Measurements from ENCODE around the gene EFCAB8.

The EFCAB8 gene

DNA sequence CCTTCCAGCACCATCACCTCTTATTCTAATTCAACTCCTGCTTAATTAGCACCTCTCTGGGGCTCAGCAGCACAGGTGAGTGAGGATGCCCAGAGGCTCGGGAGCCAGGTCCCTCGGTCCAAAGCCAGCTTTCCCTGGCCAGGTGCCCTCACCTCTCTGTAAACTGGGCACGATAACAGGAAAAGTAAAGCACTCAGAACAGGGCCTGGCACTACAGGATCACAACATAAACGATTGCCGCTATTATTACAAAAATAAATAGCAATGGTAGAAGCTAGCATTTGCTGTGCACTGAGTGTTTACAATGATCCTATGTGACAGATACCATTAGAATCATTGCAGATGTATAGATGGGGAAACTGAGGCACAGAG, 151.4 kb downstream of the EFCAB8 start:
- Histone ChIP-seq H3K9me3 (ENCODE audit: control insufficient read depth in 2 of 2, low read length in 2 of 2) (peaks cover 4 to 8% of the 10 kb centered on the region in 2 donors), H3K4me3 (ENCODE audit: low read length in 2 of 2) (no peak overlapping the region), H3K4me1 (ENCODE audit: control insufficient read depth, insufficient read depth, low read length) (no peaks in the 10 kb centered on the region), H3K9ac (ENCODE audit: low read length in 2 of 2) (no peak overlapping the region), H3K36me3 (ENCODE audit: control insufficient read depth in 2 of 2, insufficient read depth in 2 of 2, low read length in 2 of 2) (no peaks in the 10 kb centered on the region), H3K27me3 (ENCODE audit: control insufficient read depth in 1 of 2, insufficient read depth in 2 of 2, low read length in 2 of 2) (peaks cover 4 to 13% of the 10 kb centered on the region in 2 donors), H3K27ac (ENCODE audit: low read length) (no peak overlapping the region)

- no peak overlapping the region for H3K9ac ChIP-seq (ENCODE audit: low read length in 2 of 2)
- H3K4me3 ChIP-seq (ENCODE audit: low read length in 2 of 2): no peak overlapping the region
- no peak overlapping the region for H3K27ac ChIP-seq (ENCODE audit: low read length)
- H3K9me3 ChIP-seq (ENCODE audit: control insufficient read depth in 2 of 2, low read length in 2 of 2): peaks cover 0 to under 1% of the 10 kb centered on the region in 2 donors
- H3K4me1 ChIP-seq (ENCODE audit: control insufficient read depth, insufficient read depth, low read length): no peaks in the 10 kb centered on the region
- no peaks in the 10 kb centered on the region for H3K36me3 ChIP-seq (ENCODE audit: control insufficient read depth in 2 of 2, insufficient read depth in 2 of 2, low read length in 2 of 2)
- H3K27me3 ChIP-seq (ENCODE audit: control insufficient read depth in 1 of 2, insufficient read depth in 2 of 2, low read length in 2 of 2): peaks cover 4 to 10% of the 10 kb centered on the region in 2 donors
Observed at GRCh38 chr20:33010674-33011449, 152.1 kb downstream of the EFCAB8 start.
